GM21717 (cell line): ENCODE results near the gene XRCC6.
"Not testable (repeated sequence)": the region's sequence is repeated elsewhere in the genome, so short reads cannot be mapped to it uniquely, and the experiment has no call there.

Experiments
- ATAC-seq: cut with Tn5 transposase; IDR thresholded peaks from one replicate; pipeline ENCODE4 v1.9.1; 2021; ENCODE audit warnings: mild to moderate bottlenecking, moderate library complexity; ENCODE audit not compliant: unreplicated experiment

XRCC6 gene

DNA sequence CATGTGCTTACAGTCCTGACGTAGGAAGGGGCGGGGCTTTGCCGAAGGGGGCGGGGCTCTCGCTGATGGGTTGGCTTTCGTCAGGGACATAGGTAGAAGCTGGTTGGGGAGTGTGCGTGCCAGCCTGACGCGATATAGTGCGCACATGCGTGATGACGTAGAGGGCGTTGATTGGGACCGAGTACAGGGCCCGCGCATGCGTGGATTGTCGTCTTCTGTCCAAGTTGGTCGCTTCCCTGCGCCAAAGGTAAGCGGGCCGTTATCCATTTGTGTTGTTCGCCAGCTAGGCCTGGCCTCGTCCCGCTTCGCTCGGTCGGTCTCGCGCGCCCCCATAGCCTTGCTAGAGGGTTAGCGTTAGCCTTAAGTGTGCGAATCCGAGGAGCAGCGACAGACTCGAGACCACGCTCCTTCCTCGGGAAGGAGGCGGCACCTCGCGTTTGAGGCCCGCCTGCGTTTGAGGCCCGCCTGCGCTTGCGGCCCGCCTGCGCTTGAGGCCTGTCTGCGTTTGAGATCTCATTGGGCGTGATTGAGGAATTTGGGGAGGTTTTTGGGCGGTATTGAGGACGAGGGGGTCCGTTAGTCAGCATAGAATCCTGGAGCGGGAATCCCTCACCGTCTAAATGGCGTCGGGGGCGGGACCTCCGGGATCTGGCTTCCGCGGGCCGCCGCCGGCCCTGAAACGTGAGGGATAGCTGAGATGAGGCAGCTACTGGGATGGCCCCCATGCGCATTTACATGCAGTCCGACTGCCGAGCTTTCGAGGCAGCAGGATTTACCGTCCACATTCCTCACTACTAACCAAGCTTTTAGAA lies at the start of gene XRCC6:
TSS of gene XRCC6 (plus strand) at position 197 of the 812 bp plus-strand sequence. CDS start 710 bp downstream, outside the sequence.
- peak; percentile 59 for ATAC-seq

DNA sequence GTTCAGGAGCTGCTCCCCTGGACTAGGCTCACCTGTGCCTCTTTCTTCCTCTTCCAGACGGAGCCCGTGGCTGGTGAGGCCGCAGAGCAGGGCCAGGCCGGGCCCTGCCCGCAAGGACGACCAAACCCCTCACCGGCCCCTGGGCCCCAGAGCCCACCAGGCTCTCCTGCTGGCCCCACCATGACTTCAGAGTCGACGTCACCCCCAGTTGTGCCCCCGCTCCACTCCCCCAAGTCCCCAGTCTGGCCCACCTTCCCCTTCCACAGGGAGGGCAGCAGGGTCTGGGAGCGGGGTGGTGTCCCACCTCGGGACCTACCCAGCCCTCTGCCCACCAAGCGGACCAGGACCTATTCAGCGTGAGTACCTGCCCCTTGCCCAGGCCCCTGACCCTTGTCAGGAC lies 49.3 kb upstream of the XRCC6 start:
- ATAC-seq: no peak

DNA sequence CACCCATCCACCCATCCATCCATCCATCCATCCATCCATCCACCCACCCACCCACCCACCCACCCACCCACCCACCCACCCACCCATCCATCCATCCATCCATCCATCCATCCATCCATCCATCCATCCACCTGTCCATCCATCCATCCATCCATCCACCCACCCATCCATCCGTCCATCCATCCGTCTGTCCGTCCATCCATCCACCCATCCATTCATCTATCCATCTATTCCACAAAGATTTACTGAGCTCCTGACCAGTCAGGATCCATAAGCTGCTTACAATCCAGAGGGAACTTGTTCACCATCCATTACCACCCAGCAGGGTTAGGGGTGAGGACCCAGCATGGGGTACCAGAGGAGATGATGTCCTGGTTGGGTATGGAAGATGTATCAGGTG lies 48.8 kb upstream of the XRCC6 start:
- ATAC-seq: not testable (repeated sequence)

DNA sequence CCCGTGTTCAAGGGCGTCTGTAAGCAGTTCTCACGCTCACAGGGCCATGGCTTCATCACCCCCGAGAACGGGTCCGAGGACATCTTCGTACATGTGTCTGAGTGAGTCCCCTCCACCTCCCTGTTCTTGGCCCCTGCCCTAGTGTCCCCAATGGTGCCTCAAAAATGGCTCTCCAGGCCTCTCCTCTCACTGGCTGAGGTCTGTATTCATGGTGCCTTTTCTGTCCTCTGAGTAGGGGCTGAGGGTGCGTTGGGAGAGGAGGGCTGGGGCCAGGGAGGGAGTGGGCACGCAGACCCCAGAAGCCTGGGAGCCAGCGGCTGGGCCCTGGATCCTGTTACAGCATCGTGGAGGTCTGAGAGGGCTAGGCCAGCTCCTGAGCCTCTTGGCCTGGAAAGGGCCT lies 47.4 kb upstream of the XRCC6 start:
- ATAC-seq: no peak

DNA sequence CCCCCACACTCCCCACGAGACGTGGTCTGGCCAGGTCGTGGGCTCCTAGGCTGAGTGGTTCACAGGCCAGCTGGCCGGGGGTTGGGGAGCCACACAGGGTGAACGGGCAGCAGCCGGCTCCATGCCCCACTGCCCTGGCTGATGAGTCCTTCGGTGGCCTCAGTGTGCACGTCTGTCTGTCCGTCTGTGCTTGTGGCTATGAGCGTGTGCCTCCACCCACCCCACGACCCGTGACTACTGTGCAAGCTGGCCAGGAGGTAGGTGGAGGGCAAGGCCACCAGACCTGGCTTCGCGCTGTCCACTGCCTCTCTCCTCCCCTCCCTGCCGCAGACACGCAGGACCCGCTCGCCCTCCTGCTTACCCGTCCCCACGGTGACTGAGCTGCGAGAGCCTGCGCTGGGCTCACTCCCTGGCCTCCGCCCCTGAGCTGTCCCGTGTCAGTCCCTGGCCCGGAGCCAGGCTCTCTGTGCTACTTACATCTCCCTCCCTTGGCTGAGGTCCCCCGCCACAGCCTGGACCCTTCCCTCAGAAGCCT lies 46.2 kb upstream of the XRCC6 start:
- no peak for ATAC-seq

DNA sequence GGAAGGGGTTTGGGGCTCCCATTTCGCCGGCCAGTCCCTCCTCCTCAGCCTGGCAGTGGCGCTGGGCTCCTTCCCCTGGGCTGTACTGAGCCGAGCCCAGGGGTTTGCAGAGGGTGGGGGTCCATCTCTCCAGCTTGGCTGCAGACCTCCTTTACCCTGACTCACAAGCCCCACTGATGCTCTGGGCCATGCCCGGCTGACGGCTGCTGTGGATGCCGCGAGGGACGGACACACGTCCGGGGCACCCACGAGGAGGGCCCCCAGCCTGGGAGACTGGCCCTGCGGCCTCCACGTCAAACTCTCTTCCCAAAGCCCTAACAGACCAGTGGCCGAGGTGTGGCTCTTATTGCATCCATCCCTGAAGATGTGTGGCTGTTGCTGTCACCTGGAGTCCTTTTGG lies 45.6 kb upstream of the XRCC6 start:
- no peak for ATAC-seq

DNA sequence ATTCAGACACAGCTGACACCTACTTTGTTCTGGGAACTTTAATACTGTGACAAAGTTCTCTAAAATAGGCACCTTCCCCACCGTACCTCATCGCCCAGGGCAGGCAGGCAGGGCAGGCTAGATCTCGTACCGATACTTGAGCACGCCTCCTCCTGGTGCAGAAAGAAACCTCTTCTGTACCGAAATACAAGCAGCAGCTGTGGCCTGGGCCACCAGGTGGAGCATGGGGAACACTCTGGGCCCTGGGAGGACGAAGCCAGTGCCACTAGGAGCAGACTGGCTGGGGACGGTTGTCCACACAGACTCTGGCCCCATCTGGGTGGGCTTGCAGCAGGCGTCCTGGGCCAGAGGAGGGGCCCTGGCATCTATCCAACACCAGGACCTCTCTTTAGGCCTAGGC lies 44.2 kb upstream of the XRCC6 start:
- ATAC-seq: no peak

DNA sequence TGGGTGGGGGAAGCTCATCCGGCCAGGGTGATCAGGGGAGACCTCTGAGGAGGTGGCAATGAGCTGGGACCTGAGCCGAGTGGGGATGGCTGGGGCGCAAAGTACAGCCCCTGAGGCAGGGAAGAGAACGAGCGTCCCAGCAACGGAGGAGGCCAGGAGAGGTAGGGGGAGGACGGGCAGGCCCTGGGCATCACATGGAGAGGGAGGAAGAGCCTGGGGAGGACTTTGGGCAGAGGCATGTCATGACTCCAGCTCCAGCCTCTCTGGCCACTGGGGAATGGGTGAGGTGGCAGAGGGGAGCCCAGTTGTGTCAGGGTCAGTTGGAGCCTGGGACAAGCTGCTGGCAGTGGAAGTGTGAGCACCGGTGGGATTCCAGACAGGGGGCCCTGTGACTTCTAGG lies 43.0 kb upstream of the XRCC6 start:
- ATAC-seq: no peak

DNA sequence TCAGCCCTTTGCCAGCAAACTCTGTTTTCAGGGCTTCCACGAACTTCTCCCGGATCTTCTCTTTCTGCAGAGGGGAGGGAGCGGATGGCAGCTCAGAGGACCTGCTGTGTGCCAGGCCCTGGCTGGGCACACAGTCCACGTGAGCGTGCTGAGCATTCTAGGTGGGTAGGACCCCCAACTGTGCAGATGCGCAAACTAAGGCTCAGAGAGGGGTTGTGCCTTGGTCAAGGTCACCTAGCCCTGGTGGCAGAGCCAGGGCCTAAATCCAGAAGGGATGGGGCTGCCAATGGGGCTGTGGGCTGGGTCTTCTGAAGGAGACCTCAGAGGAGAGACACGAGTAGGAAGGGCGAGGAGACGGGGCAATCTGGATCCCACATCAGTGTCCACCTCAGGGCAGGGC lies 42.3 kb upstream of the XRCC6 start:
- no peak for ATAC-seq

DNA sequence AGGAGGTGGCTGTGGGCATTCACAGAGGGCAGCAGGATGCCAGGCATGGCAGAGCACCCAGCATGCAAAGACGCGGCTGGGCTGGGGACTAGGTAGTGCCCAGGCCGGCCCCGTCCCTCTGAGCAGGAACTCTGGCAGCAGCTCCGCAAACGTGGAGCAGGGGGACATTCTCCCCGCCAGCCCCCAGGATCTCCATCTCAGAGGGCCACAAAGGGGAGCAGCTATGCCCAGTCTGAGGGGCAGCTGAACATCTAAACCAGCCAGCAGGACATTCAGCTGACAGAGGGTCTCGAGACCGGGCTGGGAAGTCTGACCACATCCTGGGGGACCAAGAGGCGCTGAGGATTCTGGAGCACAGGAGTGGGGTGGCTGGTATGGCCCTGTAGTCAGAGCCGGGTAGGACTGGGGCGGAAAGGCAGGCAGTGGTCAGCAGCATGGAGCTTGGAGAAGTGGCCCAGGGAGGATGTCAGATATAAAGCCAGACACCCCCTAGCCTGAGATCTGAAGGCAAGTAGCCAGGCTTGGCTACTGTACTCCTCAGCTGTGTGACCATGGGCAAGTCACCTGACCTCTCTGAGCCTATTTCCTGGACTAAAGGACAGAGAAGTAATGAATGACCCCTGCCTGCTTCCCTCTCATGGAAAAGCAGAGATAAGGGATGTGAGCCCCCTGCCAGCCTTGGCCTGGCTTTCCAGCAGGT lies 41.6 kb upstream of the XRCC6 start:
- ATAC-seq: no peak

DNA sequence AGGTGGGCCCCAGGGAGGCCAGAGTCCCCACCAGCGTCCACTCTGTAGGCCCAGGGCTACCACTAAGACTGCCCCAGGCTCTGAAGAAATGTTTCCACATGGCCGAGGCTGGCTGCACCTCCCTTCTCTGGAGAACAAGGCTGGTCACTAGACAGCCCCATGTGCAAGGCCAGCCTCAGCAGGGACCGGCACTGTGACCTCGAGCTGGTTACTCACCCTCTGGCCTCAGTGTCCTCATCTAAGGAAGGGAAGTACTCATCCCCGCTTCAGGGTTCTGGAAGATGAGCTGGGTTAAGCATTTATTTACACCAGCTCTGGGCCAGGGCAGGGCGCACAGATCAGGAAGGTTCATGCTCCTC lies 41.1 kb upstream of the XRCC6 start:
- no peak for ATAC-seq

DNA sequence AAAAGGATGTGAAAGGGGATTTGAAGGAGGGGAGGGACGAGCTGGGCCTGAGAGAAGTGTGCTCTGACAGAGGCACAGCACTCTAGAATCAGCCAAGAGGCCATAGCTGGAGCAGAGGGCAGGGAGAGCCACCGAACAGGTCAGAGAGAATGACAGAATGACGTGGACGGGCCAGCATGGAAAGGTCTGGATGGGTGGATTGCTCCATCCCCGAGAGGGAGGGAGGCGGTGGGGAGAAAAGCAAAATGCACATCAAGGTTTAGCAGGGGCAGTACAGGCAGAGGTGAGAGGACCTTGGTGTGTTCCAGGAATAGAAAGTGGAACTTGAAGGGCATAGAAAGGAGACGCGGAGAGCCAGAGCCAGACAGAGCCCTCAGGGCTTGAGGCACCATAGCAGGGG lies 38.4 kb upstream of the XRCC6 start:
- ATAC-seq: no peak

DNA sequence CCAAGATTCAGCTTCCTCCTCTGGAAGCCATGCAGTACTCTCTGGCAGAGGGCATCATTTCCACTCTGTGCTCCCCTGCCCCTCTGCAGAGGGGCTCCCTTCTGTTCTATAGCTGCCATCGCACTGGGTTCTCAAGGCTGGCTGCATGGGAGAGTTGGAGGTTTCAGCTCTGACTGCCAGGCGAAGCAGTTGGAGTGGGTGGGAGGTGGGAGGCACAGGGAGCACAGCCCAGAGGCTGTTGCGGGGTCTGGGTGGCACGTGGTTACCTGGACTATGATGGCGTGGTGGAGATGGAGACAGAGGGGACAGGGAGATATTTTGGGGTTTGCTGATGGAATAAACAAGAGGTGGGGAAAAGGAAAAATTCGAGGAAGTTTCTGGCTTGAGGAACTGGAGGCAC lies 36.2 kb upstream of the XRCC6 start:
- ATAC-seq: no peak

DNA sequence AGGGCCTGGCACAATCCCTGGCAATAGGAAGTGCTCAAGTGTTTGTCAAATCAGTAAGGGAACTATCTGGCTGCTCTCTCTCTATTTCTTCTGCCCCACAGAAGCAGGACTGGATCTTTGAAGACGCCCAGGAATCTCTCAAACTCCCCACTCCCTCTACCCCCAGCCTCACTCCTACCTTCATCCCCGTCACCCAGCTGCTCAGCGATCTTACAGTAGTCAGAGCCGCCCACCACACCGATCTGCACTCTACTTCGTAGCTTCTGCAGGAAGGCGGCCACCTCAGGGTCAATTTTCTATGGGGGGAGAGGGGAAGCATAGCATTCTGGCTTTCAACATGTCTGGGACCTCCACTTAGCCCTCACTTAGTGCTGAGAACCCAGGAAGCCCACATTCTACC lies 35.2 kb upstream of the XRCC6 start:
- ATAC-seq: no peak

DNA sequence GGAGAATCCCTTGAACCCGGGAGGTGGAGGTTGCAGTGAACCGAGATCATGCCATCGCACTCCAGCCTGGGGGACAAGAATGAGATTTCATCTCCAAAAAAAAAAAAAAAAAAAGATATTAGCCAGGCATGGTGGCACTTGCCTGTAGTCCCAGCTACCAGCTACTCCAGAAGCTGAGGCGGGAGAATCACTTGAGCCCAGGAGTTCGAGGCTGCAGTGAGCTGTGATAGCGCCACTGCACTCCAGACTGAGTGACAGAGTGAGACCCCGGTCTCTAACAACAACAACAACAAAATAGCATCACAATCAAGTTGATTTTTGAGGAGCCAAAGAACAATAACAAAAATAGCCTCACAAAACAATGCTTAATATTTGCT lies 33.8 kb upstream of the XRCC6 start:
- no peak for ATAC-seq

DNA sequence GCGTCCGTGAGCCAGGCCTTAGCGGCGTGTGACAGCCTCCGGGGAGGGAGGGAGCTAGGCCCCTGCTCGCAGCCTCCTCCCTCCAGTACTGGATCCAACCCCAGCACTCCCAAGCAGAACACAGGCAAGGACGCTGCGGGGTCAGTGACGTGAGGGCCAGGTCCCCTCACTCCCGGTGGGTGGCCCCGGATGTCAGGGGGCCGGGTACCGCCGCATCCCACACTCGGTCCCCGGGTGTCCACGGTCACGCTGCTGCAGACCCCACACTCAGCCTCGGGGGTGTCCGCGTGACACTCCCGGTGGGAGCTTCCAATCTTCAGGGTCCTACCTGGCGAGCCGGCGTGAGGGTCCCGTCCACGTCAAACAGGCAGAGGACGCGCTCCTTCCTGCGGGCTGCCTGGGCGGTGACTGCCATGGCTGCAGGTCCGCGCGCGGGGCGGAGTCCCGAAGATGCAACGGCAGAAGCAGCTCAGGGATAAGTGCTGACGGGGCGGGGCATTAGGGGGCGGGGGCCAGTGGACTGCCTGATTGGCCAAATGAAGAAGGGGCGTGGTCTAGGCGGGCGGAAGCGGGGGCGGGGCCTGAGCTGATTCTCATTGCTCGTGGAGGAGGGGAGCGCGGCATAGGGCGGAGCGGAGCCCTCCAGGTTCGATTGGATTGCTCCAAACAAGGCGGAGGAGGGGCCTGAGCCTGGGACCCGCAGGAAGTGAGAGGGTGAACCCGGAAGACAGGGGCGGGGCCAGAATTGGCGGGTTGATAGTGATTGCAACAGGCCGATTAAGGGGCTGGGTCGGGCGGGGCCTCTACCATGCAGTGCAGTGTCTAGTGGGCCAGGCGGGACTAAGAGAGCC lies 31.5 kb upstream of the XRCC6 start, which contains the start of gene PMM1:
TSS of gene PMM1 (minus strand) at position 450 of the 851 bp plus-strand sequence. CDS start at position 415, 35 bp downstream.
- ATAC-seq: peak; percentile 84

DNA sequence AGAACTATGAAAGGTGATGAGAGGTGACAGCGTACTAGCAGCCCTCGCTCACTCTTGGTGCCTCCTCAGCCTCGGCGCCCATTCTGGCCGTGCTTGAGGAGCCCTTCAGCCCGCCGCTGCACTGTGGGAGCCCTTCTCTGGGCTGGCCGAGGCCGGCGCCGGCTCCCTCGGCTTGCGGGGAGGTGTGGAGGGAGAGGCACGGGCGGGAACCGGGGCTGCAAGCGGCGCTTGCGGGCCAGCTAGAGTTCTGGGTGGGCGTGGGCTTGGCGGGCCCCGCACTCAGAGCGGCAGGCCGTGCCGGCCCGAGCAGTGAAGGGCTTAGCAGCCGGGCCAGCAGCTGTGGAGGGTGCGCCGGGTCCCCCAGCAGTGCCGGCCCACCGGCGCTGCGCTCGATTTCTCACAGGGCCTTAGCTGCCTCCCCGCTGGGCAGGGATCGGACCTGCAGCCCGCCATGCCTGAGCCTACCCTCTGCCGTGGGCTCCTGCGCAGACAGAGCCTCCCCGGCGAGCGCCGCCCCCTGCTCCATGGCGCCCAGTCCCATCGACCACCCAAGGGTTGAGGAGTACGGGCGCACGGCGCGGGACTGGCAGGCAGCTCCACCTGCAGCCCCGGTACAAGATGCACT lies 27.6 kb upstream of the XRCC6 start:
- not testable (repeated sequence) for ATAC-seq

DNA sequence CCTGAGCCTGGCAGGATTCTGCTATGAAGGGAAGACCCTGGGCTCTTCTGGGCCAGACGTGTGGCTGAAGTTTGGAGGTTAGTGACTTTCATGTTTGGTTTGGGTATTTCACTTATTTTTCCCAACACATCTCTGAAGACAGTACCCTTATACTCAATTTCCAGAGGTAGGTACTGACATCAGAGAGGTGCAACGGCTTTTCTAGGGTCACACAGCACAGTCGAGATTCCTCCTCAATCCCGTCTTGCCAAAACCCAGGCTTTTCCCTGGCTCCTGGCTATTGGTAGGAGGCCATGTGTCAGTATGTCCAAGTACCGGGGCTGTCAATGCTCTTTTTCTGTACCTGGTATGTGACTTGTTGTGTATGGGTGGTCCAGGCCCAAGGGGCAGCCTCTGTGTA lies 25.4 kb upstream of the XRCC6 start:
- ATAC-seq: no peak

DNA sequence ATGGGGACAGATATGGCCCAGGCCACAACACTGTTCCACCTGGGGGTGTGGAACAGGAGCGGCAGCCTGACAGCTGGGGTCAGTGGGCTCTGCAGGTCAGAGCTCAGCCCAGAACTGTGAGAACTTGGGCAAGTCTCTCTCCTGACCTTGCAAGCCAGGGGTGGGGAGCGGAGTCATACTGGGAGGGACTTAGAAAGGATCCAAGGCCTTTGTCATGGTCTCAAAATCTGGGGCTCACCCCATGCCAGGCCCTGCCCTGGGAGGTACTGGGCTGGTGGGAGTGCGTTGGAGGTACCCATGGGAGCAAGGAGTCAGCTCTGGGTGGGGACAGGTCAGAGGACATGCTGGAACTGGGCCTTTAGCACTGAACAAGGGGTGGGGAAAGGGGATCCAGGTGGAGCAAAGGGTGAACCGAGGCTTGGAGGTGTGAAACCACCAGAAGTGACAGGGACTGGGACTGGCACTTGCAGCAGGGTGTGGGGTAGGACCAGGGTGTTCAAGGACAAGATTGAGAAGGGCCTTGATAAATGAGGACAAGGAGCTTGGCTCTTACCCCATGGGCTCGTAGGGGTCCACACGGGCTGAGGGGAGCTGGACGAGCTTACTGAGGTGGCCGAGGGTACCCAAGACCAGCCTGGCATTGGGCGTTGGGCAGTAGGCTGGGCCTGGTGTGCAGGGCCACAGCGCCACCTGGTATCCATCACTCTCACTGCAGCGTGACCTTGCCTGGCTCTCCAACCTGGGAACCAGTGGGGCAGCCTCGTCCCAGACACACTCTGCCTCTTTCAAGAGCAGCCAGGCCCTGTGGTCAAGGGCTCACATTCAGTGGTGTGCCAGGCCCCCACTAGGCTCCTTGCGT lies 24.1 kb upstream of the XRCC6 start:
- ATAC-seq: no peak

DNA sequence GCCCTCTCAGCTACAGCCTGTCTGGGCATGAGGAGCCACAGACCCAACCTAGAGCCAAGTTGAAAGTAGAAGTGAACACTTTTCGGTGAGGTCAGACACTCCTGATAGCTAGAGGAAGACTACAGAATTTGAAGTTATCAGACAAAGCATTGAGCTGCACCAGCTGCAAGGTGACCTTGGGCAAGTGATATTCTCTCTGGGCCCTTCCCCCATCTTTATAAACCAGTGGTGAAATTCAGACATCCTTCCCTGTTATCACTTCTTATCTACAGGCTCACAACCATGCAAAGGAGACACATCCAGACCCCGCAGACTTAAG lies 23.5 kb upstream of the XRCC6 start:
- no peak for ATAC-seq
